Raji (cell line): Measurements from ENCODE around the gene PHF20.

Source experiments
- POLR2A ChIP-seq: IDR thresholded peaks from 2 replicates; pipeline ENCODE4 v1.6.1; 2011; ENCODE audit warnings: low read depth, low read length, control low read depth; ENCODE audit not compliant: insufficient read depth

The PHF20 gene

GRCh38 chr20:35823147-35823546 is 51.3 kb downstream of the PHF20 start:
- TF ChIP-seq POLR2A: no peak

GRCh38 chr20:35823937-35824336 is 52.1 kb downstream of the PHF20 start:
- TF ChIP-seq POLR2A: no peak

GRCh38 chr20:35826397-35826998 is 54.7 kb downstream of the PHF20 start:
- no peak for TF ChIP-seq POLR2A

GRCh38 chr20:35828434-35828833 is 56.6 kb downstream of the PHF20 start:
- no peak for TF ChIP-seq POLR2A

GRCh38 chr20:35828916-35829315 is 57.1 kb downstream of the PHF20 start:
- no peak for TF ChIP-seq POLR2A

GRCh38 chr20:35830264-35830663 is 58.4 kb downstream of the PHF20 start:
- no peak for TF ChIP-seq POLR2A

DNA sequence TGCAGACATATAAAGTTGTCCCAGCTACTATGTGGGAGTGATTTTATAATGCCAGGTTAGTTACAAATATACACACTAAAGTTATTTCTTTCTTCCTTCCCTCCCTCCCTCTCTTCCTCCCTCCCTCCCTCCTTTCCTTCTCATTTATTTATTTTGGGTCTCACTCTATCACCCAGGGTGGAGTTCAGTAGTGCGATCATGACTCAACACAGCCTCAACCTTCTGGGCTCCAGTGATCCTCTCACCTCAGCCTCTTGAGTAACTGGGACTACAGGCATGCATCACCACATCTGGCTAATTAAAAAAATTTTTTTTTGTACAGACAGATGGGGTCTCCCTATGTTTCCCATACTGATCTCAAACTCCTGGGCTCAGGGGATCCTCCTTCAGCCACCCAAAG is 59.2 kb downstream of the PHF20 start:
- no peak for TF ChIP-seq POLR2A

- no peak for TF ChIP-seq POLR2A
Observed at GRCh38 chr20:35831971-35832370, 60.2 kb downstream of the PHF20 start.

DNA sequence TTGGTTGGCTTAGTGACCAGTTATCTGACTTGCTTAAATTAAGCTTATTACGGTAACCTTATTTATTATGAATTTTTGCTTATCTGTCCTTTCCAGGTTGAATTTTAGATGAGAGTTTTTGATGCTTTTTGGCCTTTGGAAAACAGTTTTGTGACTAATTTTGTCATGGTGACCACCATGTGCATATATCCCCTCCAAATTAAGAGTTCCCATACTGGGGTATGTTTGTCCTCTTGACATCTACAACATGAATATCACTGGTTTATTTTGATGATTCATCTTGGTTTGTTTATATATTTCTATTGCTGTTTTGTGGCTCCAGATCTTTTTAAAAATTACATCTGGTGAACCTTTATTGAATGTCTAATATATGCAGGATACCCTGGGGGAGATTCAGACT is 61.4 kb downstream of the PHF20 start:
- TF ChIP-seq POLR2A: no peak

DNA sequence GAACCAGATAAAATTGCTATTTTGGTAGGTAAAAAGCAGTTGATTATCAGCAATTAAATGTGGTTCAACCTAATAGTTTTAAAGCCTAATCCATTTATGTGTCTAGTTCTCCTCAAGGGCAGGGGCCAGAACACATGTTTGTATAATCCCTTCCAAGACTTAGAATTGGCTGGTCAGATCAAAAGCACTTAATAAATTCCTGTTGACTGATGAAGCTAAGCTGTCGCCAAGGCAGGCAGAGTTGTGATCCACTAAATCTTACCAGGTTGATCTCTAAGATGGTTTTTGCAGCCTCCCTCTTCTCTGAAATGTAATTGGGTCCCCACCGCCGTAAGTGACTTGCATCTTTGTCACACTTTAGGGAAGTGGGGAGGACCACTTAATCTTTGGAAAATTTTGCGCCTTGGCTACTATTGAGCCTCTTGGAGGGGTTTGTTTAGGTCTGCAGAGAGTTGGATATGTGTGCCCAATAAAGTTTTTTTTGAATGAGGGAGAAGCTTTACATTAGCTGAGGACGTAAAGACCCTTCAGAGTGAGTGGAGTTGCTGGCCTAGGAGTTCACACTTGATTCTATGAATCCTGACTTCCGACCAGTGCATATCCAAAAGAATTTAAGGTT is 65.9 kb downstream of the PHF20 start:
- TF ChIP-seq POLR2A: no peak

GRCh38 chr20:35838205-35838604 is 66.4 kb downstream of the PHF20 start:
- TF ChIP-seq POLR2A: no peak

- no peak for TF ChIP-seq POLR2A
Observed at GRCh38 chr20:35839904-35840303, 68.1 kb downstream of the PHF20 start.

DNA sequence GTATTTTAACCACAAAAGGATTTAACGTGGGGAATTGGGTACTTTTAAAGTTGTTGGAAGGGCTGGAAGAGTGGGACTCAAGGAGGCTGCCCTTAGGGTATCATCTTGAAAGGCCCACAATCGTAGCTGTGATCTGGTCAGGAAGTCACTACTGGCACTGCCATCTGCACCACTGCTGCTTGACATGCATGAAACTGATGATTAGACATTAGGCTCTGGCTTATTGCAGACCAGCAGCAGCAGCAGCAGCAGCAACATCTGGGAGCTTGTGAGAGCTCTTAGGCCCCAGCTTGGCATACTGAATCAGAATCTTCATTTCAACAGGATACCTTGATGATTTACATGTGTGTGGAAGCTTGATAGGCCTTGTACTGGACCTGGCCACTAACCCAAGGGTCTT is 68.6 kb downstream of the PHF20 start:
- no peak for TF ChIP-seq POLR2A

GRCh38 chr20:35842361-35842760 is 70.5 kb downstream of the PHF20 start:
- TF ChIP-seq POLR2A: no peak

DNA sequence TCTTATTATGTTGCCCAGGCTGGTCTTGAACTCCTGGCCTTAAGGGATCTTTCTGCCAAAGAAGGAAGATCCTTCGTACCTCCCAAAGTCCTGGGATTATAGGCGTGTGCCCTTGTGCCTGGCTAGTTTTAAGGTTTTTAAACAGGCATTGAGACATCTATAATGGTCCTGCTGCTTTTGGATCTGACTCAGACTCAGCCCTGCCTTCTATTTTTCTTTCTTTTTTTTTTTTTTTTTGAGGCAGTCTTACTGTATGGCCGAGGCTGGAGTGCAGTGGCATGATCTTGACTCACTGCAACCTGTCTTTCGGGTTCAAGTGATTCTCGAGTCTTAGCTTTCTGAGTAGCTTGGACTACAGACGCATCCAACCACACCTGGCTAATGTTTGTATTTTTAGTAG is 73.7 kb downstream of the PHF20 start:
- TF ChIP-seq POLR2A: no peak

- TF ChIP-seq POLR2A: no peak
Observed at GRCh38 chr20:35849706-35850105, 77.9 kb downstream of the PHF20 start.
